ELF-1 (cell line): ENCODE measurements around the gene SYNM.
"Not testable (repeated sequence)": the region's sequence is repeated elsewhere in the genome, so short reads cannot be mapped to it uniquely, and the experiment has no call there.

ENCODE experiments used
- DNase-seq: peaks from one replicate; pipeline ENCODE4 v3.0.0-alpha.2; 2016; ENCODE audit warnings: low read depth, low spot score

The SYNM gene, protein sequence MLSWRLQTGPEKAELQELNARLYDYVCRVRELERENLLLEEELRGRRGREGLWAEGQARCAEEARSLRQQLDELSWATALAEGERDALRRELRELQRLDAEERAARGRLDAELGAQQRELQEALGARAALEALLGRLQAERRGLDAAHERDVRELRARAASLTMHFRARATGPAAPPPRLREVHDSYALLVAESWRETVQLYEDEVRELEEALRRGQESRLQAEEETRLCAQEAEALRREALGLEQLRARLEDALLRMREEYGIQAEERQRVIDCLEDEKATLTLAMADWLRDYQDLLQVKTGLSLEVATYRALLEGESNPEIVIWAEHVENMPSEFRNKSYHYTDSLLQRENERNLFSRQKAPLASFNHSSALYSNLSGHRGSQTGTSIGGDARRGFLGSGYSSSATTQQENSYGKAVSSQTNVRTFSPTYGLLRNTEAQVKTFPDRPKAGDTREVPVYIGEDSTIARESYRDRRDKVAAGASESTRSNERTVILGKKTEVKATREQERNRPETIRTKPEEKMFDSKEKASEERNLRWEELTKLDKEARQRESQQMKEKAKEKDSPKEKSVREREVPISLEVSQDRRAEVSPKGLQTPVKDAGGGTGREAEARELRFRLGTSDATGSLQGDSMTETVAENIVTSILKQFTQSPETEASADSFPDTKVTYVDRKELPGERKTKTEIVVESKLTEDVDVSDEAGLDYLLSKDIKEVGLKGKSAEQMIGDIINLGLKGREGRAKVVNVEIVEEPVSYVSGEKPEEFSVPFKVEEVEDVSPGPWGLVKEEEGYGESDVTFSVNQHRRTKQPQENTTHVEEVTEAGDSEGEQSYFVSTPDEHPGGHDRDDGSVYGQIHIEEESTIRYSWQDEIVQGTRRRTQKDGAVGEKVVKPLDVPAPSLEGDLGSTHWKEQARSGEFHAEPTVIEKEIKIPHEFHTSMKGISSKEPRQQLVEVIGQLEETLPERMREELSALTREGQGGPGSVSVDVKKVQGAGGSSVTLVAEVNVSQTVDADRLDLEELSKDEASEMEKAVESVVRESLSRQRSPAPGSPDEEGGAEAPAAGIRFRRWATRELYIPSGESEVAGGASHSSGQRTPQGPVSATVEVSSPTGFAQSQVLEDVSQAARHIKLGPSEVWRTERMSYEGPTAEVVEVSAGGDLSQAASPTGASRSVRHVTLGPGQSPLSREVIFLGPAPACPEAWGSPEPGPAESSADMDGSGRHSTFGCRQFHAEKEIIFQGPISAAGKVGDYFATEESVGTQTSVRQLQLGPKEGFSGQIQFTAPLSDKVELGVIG (N-terminal part only)

DNA sequence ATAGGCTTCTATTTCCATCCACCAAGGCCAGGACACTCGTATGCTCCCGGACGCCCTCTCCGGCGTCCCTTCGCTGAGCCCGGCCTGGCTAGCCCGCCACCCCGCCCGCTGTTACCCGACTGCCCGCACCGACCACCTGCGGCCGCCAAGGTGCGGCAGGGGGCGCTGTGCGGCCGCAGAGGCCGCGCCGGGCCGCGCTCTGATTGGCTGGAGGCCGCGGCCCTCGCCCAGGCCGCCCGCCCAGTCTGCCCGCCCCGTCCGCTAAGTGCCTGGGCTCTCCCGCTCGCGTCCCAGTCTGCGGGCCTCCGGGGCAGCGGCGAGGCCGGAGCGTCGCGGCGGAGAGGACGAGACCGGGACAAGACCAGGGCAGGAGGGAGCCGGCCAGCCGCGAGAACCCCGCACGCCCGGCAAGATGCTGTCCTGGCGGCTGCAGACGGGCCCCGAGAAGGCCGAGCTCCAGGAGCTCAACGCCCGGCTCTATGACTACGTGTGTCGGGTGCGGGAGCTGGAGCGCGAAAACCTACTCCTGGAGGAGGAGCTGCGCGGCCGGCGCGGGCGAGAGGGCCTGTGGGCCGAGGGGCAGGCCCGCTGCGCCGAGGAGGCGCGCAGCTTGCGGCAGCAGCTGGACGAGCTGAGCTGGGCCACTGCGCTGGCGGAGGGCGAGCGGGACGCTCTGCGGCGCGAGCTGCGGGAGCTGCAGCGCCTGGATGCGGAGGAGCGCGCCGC is at the start of gene SYNM:
Gene SYNM (plus strand): TSS at position 293 of the 726 bp plus-strand sequence. CDS start 120 bp downstream, at position 413.
- peak; percentile 93 for DNase-seq

DNA sequence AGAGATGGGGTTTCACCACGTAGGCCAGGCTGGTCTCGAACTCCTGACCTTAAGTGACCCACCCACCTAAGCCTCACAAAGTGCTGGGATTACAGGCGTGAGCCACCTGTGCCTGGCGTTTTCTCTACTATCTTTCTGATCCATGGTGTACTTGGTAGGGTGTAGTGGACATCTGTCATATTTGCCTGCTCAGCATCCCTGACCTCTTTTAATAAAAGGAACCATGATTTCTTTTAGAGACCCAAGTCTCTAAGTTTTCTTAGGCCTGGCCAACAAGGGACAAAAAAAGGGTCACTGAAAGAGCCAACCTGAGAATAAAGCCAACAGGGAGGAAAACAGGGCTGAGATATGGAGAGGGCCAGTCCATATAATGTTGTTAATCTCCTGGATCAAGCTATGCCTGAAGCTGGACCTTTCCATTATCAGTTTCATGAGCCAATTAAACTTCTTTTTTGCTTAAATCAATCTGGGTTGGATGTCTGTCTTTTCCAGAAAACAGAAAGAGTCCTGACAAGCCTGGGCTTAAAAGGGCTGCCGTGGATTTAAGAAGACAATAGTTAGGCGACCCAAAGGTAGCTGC is 49.2 kb upstream of the SYNM start:
- DNase-seq: no peak

DNA sequence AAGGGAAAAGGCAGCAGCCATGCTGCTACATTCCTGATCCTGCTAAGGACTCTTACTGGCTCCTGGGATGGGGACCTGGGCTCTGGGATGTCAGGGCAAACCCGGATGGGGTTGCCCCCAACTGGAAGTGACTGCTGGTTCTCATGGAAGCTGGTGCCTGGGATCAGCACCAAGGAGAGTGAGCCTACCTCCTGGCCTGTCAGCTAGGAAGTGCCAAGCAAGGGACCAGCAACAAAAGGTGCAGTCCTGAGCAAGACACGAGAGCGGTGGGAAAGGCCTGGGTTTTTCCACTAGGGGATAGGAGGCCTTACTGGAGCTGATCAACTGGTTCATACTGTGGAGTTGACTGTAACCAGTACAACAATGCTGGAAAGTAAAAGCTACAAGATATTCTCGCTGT is 47.9 kb upstream of the SYNM start:
- DNase-seq: peak; percentile 52

DNA sequence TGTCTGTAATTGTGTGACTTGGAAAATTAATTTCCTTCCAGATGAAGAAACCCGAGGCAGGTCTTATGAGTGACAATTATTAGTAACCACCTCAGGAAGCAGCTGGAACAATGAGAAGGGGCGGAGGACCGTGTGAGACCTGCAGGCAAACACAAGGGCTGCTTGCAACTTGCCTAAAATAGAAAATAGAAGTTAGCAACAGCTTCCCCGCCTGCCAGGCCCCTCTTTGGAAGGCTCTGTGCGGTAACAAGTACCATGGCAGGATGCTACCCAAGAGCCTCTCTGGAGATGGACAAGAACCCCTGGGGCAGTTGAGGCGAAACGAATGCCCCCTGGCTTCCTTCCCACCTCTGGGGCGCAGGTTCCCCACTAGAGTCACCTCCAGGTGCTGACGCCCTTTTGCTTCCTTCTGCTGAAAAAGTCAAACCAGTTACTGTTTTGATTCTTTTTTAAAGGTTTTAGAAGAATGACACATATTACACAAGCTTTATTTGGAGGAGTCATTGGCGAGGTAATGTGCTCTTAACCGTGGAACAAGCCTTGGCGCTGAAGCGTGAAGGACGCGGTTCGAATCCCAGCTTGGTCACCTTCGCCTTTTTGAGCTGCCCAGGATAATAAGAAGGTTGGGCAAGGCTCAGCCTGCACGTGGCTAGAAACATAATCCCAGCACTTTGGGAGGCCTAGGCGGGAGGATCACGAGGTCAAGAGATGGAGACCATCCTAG is 47.0 kb upstream of the SYNM start:
- DNase-seq: peak; percentile 31

DNA sequence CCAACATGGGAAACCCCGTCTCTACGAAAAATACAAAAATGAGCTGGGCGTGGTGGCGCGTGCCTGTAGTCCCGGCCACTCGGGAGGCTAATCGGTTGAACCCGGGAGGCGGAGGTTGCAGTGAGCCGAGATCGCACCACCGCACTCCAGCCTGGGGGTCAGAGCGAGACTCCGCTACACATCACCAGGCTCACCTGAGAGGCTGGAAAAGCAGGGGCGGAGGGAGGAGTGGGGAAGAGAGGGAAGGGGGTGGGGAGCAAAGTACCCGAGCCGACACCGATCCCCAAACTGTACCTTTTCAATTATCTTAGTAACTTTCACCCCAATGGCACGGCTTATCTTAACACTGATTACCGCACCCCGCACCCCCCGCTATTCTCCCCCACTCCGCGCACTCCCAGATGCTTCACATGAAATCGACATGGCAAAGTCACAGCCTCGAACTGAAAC is 46.4 kb upstream of the SYNM start:
- no peak for DNase-seq

DNA sequence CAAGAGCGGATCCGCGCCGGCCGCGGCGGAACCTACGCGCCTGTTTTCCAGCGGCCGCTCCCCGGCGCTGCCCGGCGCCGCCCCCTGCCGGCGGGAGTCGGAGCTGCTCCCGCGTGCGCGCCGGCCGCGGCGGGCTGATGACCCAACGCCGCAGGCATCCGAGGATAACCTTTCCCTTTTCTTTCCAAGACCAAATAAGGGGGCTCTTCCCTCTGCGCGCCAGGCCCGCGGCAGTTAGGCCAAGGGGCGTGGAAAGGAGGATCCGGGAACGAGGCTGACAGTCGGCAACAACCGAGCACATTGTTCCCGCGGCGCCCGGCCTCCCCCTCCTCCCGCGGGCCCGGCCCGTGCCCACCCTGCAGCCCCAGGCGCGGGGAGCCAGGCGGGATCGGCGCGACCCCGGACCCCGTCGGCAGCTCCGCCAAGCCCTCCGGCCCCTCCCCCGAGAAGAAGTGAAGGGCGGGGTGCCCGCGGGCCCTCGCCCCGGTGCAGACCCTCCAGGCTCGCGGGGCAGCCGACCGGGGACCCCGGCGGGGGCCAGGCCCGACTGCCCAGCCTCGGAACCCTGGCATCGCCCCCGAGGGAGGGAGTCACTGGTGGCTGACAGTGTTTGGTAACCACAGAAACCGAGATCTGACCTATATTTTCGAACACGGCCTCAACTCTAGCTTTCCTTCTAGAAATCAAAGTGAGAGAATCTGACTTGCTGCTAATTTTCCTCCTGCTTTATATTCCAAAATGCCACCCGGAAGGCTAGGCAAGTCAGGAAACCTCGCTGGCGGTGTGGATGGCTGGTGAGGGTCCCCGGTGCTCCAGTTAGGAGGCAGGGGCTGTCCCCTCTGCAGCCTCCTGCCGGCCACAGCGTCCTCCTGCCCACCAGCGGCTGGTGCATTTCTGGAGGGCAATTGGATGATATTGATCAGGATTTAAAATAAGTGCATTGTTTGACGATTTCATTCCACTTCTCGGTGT is 45.6 kb upstream of the SYNM start:
- peak; percentile 94 for DNase-seq

DNA sequence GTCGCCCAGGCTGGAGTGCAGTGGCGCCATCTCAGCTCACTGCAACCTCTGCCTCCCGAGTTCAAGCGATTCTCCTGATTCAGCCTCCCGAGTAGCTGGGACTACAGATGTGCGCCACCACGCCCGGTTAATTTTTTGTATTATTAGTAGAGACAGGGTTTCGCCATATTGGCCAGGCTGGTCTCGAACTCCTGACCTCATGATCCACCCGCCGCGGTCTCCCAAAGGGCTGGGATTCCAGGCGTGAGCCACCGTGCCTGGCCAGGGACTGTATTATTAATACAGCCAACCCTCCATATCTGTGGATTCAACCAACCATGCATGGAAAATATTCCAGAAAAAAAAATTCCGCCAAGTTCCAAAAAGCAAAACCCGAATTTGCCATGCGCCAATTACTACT is 44.7 kb upstream of the SYNM start:
- DNase-seq: not testable (repeated sequence)

DNA sequence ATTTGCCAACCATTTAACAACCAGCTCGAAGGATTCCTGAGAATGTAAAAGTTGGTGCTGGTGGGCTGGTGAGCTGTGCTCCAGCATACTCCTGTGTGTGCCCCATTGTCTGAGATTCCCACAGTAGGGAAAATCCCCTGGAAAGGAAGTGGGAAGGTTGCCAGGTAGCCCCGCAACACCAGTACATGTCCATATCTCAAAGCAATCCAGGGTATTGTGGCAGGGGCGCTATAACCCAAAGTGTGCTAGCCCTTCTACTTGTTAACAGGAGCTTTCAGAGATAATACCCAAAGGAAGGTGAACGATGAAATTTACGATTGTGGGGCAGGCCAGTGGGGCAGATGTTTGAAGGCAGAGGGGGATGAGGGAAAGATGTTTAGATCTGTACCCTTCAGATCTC is 42.7 kb upstream of the SYNM start:
- no peak for DNase-seq

DNA sequence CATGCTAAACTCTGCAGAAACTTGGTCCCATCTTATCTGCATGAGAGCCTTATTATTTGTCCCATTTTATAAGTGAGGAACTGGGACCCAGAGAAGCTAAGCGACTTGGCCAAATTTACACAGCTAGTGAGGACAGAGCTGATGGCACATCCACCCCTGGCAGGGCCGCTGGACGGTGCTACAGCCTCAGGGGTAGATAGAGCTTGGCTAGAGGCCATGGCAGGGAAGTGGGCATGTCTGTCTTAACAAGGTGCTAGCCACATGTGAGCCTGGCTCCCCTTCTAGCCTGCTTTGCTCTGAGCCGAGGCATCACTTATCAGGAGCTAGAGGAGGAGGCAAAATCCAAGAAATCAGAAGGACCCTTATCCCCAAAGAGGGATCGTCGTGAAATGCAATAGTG is 36.7 kb upstream of the SYNM start:
- DNase-seq: no peak

DNA sequence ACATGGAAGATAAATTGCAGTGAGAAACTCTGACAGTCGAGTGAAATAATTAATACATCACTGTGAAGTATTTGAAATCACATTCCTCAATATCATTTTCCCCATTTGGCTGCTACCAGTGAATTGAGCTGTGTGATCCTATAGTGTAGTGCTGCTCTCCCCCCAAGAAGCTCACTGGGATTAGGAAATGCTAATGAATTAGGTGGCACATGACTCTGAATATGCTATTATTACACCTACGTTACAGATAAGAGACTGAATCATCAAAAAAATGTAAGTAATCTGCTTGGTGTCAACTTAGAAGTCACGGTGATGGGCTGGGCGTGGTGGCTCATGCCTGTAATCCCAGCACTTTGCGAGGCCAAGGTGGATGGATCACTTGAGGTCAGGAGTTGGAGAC is 34.7 kb upstream of the SYNM start:
- DNase-seq: no peak

DNA sequence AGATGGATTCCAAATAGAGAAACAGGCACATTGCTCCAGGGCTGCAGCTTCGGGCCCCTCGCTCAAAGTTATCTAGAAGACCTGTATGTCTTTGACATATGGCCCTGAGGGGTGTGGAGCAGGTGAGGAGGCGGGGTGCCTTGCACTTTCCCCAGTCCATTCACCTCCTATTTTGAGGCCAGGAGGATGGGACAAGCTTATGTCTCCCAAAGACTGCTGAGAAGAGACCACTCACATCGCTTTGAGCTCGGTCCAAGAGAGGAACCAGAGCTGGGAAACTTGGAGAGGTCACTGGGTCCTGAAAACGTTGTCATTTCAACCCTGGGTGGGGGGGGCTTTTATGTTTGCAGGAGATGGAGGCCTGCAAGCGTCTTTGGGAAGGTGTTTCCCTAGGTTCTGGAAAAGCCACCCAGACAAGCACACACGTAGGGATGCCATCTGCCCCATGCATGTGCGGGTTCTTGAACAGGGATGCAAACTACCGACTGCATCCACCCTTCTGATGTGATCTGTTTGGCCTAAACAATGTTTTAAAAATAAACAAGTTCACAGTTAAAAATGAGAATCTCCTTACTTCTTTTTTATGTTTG is 33.7 kb upstream of the SYNM start:
- no peak for DNase-seq

DNA sequence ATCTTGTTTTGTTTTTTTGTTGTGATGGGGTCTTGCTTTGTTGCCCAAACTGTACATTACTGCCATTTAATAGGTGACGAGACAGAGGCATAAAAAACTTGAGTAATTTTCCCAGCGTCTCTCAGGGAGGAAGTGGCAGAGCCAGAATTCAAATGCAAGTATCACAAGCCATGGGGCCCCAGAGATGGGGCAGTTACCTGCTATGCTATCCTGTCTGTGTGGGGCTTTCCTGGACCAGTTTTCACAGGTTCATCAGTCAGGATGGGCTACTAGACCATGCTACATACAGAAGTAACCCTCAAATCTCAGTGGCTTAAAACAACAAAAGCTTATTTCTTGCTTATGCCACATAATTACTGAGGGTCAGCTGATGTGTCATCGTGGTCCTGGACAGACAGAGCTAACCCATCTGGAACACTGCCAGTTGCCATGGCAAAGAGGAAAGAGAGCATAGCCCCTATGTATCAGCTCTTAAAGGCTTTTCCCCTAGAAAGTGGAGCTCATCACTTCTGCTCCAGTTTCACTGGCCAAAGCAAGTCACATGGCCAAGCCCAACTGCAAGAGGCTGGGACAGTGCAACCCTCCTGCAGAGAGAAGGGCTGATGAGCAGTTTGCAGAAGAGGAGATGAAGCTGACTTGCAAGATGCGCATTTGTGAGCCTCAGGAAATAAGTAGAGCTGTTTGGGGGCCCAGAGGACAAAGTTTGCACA is 31.7 kb upstream of the SYNM start:
- peak; percentile 17 for DNase-seq

DNA sequence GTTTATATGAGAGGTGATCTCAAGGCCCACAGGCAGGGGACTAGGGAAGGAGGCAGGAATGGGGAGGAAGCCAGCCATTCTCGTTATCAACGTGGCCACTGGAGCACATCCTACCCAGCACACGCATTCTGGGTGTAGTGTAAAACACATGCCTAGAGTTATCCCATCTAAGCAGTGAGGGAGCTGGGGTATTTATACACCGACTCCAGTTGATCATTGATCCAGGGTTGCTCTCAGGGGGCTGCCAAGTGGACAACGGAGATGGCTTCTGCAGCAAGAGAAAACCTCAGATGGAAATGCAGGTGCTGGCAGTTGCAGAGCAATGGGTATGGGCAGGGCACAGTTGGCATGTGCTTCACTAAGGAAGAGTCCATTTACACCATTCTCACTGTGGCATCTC is 30.4 kb upstream of the SYNM start:
- no peak for DNase-seq

DNA sequence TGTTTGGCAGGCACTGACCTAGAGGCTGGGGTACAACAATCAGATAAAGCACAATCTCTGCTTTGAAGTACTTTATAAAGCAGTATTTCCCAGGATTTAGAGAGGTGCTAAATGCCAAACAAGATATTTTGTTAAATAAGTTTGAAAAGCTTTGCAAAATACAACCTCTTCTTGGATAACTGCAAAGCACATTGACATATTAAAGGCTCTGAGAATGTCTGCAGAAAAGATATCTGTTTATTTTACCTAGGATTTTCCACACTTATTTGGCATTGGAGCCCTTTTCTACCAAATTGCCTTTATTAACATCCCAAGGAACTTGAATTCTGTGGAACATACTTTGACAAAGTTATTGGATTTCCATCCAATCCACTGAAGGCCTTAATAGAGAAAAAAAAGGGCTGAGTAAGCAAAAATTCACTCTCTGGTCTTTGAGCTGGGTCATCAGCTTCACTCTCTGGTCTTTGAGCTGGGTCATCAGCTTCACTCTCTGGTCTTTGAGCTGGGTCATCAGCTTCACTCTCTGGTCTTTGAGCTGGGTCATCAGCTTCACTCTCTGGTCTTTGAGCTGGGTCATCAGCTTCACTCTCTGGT is 29.7 kb upstream of the SYNM start:
- not testable (repeated sequence) for DNase-seq

DNA sequence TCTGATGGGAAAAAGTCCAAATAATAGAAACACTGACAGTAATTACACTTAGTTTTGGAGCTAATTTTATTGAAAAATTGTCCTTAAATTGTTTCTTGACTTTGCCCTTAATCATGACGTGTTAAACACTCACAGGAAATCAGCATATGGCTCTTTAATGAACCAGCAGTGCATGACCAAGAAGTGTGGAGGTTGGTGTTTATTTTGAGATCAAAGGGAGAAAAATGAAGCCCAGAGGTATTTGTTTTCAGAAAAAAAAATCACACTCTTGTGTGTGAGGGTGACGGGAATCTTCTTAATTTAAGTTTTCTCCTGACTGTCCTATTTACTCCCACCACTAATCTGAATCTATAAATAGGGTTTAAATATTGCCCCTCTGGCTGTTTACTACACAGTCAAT is 28.8 kb upstream of the SYNM start:
- no peak for DNase-seq

DNA sequence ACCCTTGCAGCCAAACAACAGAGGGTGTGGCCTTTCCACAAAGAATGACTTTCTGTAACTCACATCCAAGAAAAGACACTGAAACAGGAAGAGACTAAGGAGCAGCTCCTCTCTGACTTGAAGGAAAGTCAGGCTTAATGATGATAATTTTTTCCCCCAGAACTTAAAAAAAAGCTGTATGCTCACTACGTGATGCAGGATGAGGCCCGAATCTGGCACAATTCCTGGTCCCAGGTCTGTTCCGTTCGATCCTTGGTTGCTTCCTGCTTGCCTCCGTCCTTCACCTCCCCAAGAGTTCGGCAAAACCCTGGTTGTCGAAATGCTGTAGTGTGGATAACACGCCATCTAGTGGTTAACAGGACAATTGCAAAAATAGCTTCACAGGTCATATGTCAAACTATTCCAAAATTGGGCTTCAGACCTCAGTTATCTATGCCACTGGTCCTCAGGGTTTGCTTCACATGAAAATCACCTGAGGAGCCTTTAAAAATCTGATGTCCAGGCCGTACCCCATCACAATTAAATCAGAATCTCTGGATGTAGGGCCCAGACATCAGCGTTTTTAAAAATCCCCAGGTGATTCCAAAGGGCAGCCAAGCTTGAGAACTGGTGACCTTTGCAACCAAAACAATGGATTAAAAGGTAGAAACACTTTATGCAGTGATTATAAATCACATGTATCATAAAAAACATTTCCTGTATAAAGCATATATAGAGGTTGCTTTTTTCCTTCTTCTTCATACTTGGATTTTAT is 28.1 kb upstream of the SYNM start:
- DNase-seq: peak; percentile 73

DNA sequence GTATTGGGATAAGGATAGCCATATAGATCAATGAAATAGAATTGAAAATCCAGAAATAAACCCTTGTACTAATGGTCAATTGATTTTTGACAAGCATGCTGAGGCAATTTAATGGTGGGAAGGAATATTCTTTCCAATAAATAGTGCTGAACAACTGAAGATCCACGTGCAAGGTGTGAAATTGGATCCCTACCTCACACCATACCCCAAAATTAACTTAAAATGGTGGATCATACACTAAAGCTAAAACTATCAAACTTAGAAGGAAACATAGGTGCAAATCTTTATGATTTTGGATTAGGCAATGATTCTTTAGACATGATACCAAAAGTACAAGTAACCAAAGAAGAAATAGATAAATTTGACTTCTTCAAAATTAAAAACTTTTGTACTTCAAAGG is 22.1 kb upstream of the SYNM start:
- DNase-seq: no peak
